ENCODE data around the gene ZNF423.

The ZNF423 gene

DNA sequence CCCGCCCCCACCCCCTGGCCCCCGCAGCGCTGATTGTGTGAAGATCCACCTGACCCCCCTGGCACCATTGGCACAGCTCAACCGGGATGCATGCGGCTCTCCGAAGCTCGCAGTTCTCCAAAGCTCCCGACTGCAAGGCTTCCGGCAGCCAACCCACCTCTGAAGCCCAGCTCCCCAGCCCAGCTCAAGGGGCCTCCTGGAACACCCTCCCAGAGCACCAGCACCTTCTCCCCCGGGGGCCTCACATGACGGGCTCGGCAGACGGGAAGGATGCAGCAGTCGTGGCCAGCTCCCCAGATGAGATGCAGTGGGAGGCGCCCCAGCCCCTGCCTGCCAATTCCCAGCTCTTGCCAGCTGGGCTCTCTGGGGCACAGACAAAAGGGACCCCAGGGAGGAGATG, 215.3 kb downstream of the ZNF423 start:
- H3K4me3 ChIP-seq (ENCODE audit: low read depth, low read length) = no peak overlapping the region
- DNase-seq (ENCODE audit: low read depth) = no peak

DNA sequence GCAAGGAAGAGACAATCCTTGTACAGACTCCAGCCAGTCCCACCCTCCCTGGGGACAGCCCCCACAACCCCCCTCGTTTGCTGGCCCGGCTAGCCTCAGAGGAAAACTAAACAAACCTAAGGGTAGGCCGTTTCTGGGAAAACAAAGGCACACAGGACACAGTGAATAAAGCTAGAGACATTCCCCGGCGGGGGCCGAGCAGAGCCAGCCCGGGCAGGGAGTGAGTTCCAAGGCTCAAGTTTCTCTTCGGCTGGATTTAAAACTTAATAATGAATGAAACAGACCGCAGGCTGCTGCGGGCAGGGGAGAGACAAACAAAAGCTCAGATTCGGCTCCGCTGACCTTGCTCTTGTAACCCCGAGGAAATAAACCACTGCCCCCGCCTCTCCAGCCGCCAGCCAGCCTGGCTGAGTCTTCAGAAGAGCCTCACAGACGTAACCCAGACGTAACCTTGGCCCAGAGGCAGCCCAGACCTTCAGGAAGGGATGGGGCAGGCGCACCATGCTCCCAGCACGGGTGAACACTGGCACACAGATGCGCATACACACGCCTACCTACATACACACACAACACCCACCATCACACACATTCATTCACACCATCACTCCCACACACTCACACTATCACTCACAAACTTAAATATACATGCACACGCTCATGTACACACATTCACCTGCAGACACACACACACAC, 216.0 kb downstream of the ZNF423 start:
- no peak overlapping the region for H3K4me3 ChIP-seq (ENCODE audit: low read depth, low read length)
- peak; percentile 45 for DNase-seq (ENCODE audit: low read depth)

DNA sequence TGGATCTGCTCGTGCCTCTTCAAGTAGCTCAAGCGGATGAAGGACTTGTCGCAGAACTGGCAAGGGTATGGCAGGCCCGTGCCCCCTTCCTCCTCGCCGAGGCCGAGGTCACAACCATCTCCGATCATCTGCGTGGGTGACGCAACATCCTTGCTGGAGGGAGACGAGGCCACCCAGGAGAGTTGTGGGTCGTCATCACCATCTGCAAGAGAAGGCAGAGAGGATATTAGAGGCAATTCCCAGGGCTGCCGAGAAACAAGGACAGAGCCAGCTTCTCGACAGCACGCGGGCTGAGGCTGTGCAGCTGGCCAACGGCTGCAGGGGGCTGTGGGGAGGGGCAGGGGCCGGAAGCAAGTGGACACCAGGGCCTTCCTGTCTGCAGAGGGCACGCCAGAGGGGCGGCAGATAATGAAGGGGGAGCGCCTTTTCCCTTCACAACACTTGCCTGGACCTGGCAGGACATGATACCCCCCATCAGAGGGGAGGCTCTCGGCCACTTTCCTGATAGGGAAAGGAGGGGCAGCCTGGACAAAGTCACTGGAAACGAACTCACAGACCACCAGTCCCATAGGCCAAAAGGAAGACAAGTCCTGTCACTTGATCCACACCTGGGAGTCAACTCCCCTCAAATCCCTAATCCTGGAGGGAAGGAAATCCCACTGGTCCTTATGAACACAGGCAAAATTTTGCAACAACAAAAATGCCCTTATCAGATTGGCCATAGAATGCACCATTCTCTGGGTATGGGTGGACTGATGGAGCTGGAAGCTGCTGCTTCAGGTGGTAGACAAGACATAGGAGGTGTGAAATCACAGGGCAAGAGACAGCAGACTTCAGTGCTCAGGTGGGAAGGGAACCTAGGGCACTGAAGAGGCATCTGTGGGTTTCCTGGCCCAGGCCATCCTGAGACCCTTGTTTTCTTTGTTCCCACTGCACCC, 217.0 kb downstream of the ZNF423 start:
- H3K4me3 ChIP-seq (ENCODE audit: low read depth, low read length) = no peak overlapping the region
- DNase-seq (ENCODE audit: low read depth) = no peak

DNA sequence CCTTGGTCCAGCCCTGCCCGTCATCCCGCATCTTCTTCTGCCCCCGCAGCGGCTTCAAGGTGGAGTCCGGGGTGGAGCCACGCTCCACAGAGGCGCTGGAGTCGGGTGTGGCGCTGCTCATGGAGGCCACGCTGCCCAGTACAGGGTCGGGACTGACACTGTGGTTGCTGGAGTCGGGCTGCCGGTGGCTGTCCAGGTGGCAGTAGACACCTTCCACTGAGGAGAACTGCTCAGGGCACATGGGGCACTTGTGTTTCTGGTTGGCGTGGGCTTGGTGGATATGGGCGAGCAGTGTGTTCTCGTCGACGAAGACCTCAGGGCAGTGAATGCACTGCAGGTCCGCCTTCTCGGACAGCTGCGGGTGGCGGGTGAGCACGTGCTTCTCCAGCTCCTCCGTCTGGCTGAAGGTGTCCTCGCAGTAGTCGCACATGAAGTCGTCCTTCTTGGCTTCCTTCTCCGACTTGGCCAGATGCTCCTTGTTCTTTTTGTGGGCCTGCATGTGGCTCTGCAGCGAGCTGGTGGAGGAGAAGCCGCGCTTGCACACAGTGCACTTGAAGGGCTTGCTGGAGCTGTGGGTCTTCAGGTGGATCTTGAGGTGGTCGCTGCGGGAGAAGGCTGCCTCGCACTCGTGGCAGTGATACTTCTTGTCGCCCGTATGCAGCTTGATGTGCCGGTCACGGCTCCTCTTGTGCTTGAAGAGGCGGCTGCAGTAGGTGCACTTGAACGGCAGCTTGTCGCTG, 217.8 kb downstream of the ZNF423 start:
- no peak overlapping the region for H3K4me3 ChIP-seq (ENCODE audit: low read depth, low read length)
- DNase-seq (ENCODE audit: low read depth) = no peak

DNA sequence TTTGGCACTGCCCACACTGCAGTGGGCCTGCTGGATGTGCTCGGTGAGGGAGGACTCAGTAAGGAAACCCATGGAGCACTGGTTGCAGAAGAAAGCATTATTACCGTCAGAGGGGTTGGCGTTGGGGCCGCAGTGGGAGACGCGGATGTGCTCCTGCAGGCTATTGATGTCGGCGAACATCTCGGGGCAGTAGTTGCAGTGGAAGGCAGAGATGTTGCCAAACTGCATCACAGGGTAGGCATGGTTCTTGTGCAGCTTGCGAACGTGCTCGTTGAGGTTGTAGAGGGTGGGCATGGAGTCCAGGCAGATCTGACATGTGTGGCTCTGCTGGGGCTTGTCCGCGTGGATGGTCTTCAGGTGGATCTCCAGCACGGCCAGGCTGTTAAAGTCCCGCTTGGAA, 218.4 kb downstream of the ZNF423 start:
- no peak for DNase-seq (ENCODE audit: low read depth)
- H3K4me3 ChIP-seq (ENCODE audit: low read depth, low read length) = no peak overlapping the region

GRCh38 chr16:49636608-49637007, 219.3 kb downstream of the ZNF423 start:
- no peak overlapping the region for H3K4me3 ChIP-seq (ENCODE audit: low read depth, low read length)
- no peak for DNase-seq (ENCODE audit: low read depth)

DNA sequence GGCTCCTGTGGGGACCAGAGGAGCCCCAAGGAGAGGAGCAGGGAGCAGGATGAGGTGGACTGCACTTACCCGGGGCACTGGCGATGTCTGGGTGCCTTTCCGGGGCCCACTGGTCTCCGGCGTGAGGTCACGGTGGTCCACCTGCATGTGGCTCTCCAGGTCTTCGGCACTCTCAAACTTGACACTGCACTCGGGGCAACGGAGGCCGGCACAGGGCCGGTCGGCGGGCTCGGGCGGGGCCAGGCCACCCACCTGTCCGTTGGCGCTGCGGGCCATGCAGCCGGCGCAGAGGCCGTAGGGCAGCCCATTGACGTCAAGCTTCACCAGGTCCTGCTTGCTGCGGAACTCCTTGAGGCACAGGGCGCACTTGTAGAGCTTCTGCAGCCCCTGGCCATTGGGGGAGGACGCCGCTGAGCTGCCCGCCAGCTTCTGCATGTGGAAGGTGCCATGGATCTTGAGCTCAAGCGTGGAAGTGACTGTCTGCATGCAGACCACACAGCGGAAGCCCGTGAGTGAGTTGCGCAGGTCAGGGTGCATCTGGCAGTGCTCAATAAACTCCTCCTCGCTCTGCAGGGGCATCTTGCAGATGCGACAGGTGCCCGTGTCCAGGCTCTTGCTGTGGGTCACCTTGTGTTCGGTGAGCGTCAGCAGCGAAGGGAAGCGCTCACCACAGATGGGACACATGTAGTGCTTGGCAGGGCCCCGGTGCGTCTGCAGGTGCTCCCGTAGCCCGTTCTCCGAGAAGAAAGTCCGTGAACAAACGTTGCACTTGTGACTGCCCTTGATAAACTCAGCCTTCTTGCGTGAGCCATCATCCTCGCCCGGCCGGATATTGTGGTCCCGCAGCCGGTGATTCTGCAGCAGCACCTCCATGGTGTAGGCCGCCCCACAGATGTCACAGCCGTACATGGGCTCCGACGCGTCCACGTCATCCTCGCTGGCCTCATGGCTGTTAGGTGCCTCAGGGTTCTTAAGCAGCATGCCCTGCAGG, 220.0 kb downstream of the ZNF423 start:
- no peak for DNase-seq (ENCODE audit: low read depth)
- H3K4me3 ChIP-seq (ENCODE audit: low read depth, low read length) = no peak overlapping the region

DNA sequence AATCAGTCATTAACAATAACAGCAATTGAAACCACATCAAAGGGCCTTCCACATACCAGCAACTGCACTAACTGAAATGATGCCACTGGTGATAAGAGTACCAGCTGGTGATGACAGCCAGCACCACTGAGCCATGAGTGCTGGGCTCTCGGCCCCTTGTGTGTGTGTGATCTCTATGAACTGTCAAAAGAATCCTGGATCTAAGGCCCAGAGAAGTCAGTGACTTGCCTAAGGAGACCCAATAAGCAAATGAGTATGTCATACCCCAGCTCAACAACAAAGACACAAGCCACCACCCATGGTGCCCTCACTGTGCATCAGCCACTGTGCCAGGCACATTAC, 220.9 kb downstream of the ZNF423 start:
- H3K4me3 ChIP-seq (ENCODE audit: low read depth, low read length) = no peak overlapping the region
- no peak for DNase-seq (ENCODE audit: low read depth)

GRCh38 chr16:49634235-49635008, 221.5 kb downstream of the ZNF423 start:
- no peak for DNase-seq (ENCODE audit: low read depth)
- H3K4me3 ChIP-seq (ENCODE audit: low read depth, low read length) = no peak overlapping the region

DNA sequence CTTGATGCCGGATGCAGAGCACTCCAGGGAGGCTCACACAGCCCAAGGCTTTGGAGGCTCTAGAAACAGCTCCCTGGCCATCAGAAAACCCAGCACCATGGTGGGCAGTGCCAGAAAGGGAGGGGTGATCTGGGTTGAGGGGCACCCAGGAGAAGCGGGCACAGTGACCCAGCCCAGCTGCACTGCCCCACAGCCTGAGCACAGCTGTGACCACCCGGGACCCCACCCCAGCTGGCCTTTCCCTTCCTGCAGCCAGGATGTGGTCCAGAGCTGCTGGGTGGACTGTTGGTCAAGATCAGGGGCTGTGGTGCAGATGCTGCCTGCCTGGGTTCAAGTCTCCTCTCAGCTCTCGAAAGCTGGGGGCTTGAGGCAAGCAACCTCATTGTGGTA, 223.1 kb downstream of the ZNF423 start:
- H3K4me3 ChIP-seq (ENCODE audit: low read depth, low read length) = no peak overlapping the region
- DNase-seq (ENCODE audit: low read depth) = no peak

- H3K4me3 ChIP-seq (ENCODE audit: low read depth, low read length) = no peak overlapping the region
- DNase-seq (ENCODE audit: low read depth) = no peak
These were observed 223.7 kb downstream of the ZNF423 start for GRCh38 chr16:49632086-49632794.

- H3K4me3 ChIP-seq (ENCODE audit: low read depth, low read length) = no peak overlapping the region
- DNase-seq (ENCODE audit: low read depth) = no peak
These were observed 224.5 kb downstream of the ZNF423 start for GRCh38 chr16:49631187-49632041.

GRCh38 chr16:49630783-49631182, 225.1 kb downstream of the ZNF423 start:
- no peak overlapping the region for H3K4me3 ChIP-seq (ENCODE audit: low read depth, low read length)
- no peak for DNase-seq (ENCODE audit: low read depth)

GRCh38 chr16:49629851-49630250, 226.1 kb downstream of the ZNF423 start:
- no peak for DNase-seq (ENCODE audit: low read depth)

DNA sequence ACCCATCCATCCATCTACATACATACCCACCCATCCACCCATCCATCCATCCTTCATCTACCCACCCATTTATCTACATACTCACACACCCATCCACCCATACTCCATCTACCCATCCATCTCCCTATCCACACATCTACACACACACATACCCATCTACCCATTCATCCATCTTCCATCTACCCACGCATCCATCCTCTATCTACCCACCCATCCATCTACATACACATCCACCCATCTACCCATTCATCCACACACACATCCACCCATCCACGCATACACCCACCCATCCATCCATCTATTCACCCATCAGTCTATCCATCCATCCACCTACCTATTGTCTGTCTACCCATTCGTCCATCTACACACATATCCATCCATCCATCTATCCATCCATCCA, 227.8 kb downstream of the ZNF423 start:
- DNase-seq (ENCODE audit: low read depth) = no peak
- H3K4me3 ChIP-seq (ENCODE audit: low read depth, low read length) = no peak overlapping the region

More at GRCh38 chr16:49629851-49630250, 226.1 kb downstream of the ZNF423 start:
- H3K4me3 ChIP-seq (ENCODE audit: low read depth, low read length) = no peak overlapping the region

GRCh38 chr16:49625311-49626065, 230.4 kb downstream of the ZNF423 start:
- H3K4me3 ChIP-seq (ENCODE audit: low read depth, low read length) = no peak overlapping the region
- no peak for DNase-seq (ENCODE audit: low read depth)

Measured in skeletal muscle cell (primary cell).